K562 (cell line): ENCODE data around the gene RCL1. TPM values are rescaled to one million over a fixed set of nuclear protein-coding genes. Genes with fewer than 3 reads are reported as not detected.
A peak's percentile ranks its signal among the peaks of the same experiment; 100 is the strongest.

ENCODE experiments used
- ATF7 ChIP-seq: fragments of 450-650 bp; IDR thresholded peaks from 2 replicates; pipeline ENCODE4 v1.7.1; 2014; ENCODE audit warnings: mild to moderate bottlenecking, moderate library complexity
- FOXK2 ChIP-seq, 2 experiments: fragments of 450-650 bp; IDR thresholded peaks in 1 of 2; conservative IDR thresholded peaks in 1 of 2; 2 replicates each; pipeline ENCODE4 v1.6.1; 2016; ENCODE audit warnings: low read depth in 2 of 2, mild to moderate bottlenecking in 1 of 2
- FOXM1 ChIP-seq, 2 experiments: fragments of 450-650 bp in 1 of 2; sonication (generic) in 1 of 2; formaldehyde crosslinking in 1 of 2; IDR thresholded peaks; 2 replicates each; pipeline versions ENCODE4 v1.6.1 to v1.9.0; 2017 to 2022; ENCODE audit warnings: low read depth in 2 of 2, mild to moderate bottlenecking in 2 of 2, missing genetic modification reagents in 1 of 2, moderate library complexity in 1 of 2
- GATAD2A ChIP-seq: fragments of 450-650 bp; IDR thresholded peaks from 2 replicates; pipeline ENCODE4 v1.6.1; 2017
- HBP1 ChIP-seq: fragments of 450-650 bp; formaldehyde crosslinking; IDR thresholded peaks from 2 replicates; pipeline ENCODE4 v1.4.0; 2022; ENCODE audit warnings: missing genetic modification characterization
- MYNN ChIP-seq, 2 experiments: sonication (generic); formaldehyde crosslinking in 1 of 2; IDR thresholded peaks; 2 replicates each; pipeline versions ENCODE4 v1.5.0 to v1.6.1; 2016 to 2020; ENCODE audit warnings: antibody characterized with exemption in 1 of 2, missing genetic modification reagents in 1 of 2
- NR3C1 ChIP-seq: sonication (generic); formaldehyde crosslinking; IDR thresholded peaks from 2 replicates; pipeline ENCODE4 v1.8.1; 2022; ENCODE audit warnings: missing genetic modification reagents
- POLR3A ChIP-seq: IDR thresholded peaks from 2 replicates; pipeline ENCODE4 v1.6.1; 2011; ENCODE audit warnings: borderline replicate concordance, mild to moderate bottlenecking, moderate library complexity; ENCODE audit not compliant: insufficient read length, insufficient read depth; ENCODE audit errors: extremely low read depth
- RBM15 ChIP-seq: fragments of 200-400 bp; formaldehyde crosslinking; IDR thresholded peaks from 2 replicates; pipeline ENCODE4 v1.6.1; 2018; ENCODE audit warnings: mild to moderate bottlenecking, low read length, moderate library complexity; ENCODE audit not compliant: insufficient read depth
- TBL1XR1 ChIP-seq, 2 experiments: IDR thresholded peaks; 2 replicates each; pipeline ENCODE4 v1.6.1; 2012; ENCODE audit warnings: improper control_type of control experiment in 2 of 2, low read length in 2 of 2, mild to moderate bottlenecking in 1 of 2
- TCF3 ChIP-seq: sonication (generic); formaldehyde crosslinking; IDR thresholded peaks from 2 replicates; pipeline ENCODE4 v1.4.0; 2020; ENCODE audit warnings: mild to moderate bottlenecking, missing genetic modification reagents
- TEAD4 ChIP-seq, 2 experiments: sonication (generic) in 1 of 2; formaldehyde crosslinking in 1 of 2; IDR thresholded peaks; 2 replicates each; pipeline versions ENCODE4 v1.6.1 to v1.8.0; 2012 to 2022; ENCODE audit warnings: borderline replicate concordance in 1 of 2, inconsistent platforms in 1 of 2, low read length in 1 of 2, mild to moderate bottlenecking in 1 of 2, missing genetic modification reagents in 1 of 2
- ZNF316 ChIP-seq: fragments of 450-650 bp; IDR thresholded peaks from 2 replicates; pipeline ENCODE4 v1.6.1; 2016
- ZNF584 ChIP-seq: fragments of 200-800 bp; sonication (Bioruptor generic); IDR thresholded peaks from 2 replicates; pipeline ENCODE4 v1.6.1; 2016; ENCODE audit warnings: low read depth, mild to moderate bottlenecking, missing genetic modification characterization, missing compliant biosample characterization
- ZNF764 ChIP-seq: fragments of 250-450 bp; sonication (Bioruptor Pico); IDR thresholded peaks from 2 replicates; pipeline ENCODE4 v1.4.0; 2020; ENCODE audit warnings: low read depth, mild to moderate bottlenecking, moderate library complexity
- polyA plus RNA-seq, 8 experiments: library from polyadenylated mRNA; depleted of rRNA in 4 of 8; stranded (reverse) in 5 of 8; unstranded in 3 of 8; fragments of >200 nt; fragmentation: Nextera tagmentation in 2 of 8; fragmentation: Illumina TruSeq in 1 of 8; extraction: Ambion mirVana in 2 of 8; extraction: Trizol in 1 of 8; gene quantifications; 2 replicates each; pipeline versions ENCODE4 v1.2.1 to v1.2.3, GENCODE V29; 2011 to 2014; ENCODE audit warnings: inconsistent platforms in 1 of 8, missing spikeins in 1 of 8
- total RNA-seq, 7 experiments: library from RNA; depleted of rRNA in 6 of 7; stranded (reverse); fragments of >200 nt in 6 of 7; fragmentation: Illumina TruSeq in 2 of 7; extraction: Trizol in 2 of 7; gene quantifications; 2 replicates each; pipeline versions ENCODE4 v1.2.1 to v1.2.3, GENCODE V29; 2011 to 2021; ENCODE audit warnings: low replicate concordance in 1 of 7
- TF ChIP-seq, protein P1 (sequence below), 2 experiments: fragments of 150-350 bp in 1 of 2; IDR thresholded peaks; 2 replicates each; pipeline ENCODE4 v1.6.1; 2012 to 2016; ENCODE audit warnings: low read depth in 2 of 2, low read length in 2 of 2, mild to moderate bottlenecking in 1 of 2, moderate library complexity in 1 of 2
- TF ChIP-seq, protein P2 (sequence below), 2 experiments: fragments of 450-650 bp; IDR thresholded peaks; 2 replicates each; pipeline ENCODE4 v1.6.1; 2018; ENCODE audit warnings: mild to moderate bottlenecking in 2 of 2, low read depth in 1 of 2; ENCODE audit not compliant: partially characterized antibody in 2 of 2

The RCL1 gene
- total and polyA plus RNA-seq, 9 of the 15 experiments (the other 6 are each of a cell fraction or from before 2014, with no cell fraction given), result 24.0 to 67.7 (median 38.6) TPM

DNA sequence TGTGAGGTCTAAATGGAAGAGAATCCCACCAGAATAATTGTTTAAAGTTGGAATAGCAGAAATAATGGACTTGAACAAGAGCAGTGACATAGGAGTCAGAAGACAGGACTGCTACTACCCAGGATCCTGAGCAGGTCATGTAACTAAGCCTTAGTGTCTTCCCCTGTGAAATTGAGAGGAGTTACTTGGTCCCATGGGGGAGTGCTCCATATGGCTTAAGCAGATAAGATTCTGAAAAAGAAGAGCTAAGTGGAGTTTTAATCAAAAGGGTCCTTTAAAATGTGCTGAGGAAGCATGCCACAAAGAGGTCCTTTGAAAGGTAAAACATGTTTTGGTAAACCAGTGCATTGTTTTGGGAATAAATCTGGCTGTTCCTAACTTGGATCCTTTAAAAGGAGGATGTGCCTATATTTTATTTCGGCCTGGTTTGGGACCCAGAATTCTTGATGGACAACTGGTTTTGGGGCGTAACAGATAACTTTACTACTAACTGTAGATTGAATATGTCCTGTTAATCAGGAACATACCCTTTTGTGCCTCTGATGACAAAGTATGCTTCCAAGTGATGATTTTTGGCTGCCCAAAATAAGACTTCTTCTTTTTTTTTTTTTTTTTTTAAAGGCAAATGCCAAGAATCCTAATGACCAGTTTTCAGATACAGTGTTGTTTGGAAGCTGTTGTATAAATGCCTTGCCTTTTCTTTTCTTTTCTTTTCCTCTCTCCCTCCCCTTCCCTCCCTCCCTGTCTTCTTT is 5.7 kb downstream of the RCL1 start (continued):
- peak; percentile 67 to 89; a peak in 2 of 4 replicates for TF ChIP-seq TBL1XR1 (IDR thresholded peaks at IDR 0.05; ENCODE audit: low read length in 2 of 2)
- TF ChIP-seq TCF3 (CRISPR knock-in tag), result peak; percentile 93
- TF ChIP-seq RBM15, result no peak
- no peak for TF ChIP-seq POLR3A
- no peak for TF ChIP-seq ZNF764 (CRISPR knock-in tag)
- TF ChIP-seq MYNN (IDR thresholded peaks at IDR 0.05), result peak; percentile 71
- no peak for TF ChIP-seq MYNN (CRISPR knock-in tag; IDR thresholded peaks at IDR 0.05)
- TF ChIP-seq, protein P1, sequence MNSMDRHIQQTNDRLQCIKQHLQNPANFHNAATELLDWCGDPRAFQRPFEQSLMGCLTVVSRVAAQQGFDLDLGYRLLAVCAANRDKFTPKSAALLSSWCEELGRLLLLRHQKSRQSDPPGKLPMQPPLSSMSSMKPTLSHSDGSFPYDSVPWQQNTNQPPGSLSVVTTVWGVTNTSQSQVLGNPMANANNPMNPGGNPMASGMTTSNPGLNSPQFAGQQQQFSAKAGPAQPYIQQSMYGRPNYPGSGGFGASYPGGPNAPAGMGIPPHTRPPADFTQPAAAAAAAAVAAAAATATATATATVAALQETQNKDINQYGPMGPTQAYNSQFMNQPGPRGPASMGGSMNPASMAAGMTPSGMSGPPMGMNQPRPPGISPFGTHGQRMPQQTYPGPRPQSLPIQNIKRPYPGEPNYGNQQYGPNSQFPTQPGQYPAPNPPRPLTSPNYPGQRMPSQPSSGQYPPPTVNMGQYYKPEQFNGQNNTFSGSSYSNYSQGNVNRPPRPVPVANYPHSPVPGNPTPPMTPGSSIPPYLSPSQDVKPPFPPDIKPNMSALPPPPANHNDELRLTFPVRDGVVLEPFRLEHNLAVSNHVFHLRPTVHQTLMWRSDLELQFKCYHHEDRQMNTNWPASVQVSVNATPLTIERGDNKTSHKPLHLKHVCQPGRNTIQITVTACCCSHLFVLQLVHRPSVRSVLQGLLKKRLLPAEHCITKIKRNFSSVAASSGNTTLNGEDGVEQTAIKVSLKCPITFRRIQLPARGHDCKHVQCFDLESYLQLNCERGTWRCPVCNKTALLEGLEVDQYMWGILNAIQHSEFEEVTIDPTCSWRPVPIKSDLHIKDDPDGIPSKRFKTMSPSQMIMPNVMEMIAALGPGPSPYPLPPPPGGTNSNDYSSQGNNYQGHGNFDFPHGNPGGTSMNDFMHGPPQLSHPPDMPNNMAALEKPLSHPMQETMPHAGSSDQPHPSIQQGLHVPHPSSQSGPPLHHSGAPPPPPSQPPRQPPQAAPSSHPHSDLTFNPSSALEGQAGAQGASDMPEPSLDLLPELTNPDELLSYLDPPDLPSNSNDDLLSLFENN (IDR thresholded peaks at IDR 0.05; ENCODE audit: low read depth in 2 of 2, low read length in 2 of 2), result peak in 1 of 2 experiments; percentile 90; a peak in 2 of 4 replicates
- TF ChIP-seq ZNF584 (CRISPR knock-in tag), result 0 out of 2 replicates have a peak, but pooled peaks have one; percentile 43
- peak; percentile 34 to 78; a peak in 2 of 4 replicates for TF ChIP-seq FOXK2 (conservative IDR thresholded peaks at IDR 0.05 in 1 of 2, IDR thresholded peaks at IDR 0.05 in 1 of 2; ENCODE audit: low read depth in 2 of 2)
- no peak for TF ChIP-seq NR3C1 (CRISPR knock-in tag)
- TF ChIP-seq, protein P2, sequence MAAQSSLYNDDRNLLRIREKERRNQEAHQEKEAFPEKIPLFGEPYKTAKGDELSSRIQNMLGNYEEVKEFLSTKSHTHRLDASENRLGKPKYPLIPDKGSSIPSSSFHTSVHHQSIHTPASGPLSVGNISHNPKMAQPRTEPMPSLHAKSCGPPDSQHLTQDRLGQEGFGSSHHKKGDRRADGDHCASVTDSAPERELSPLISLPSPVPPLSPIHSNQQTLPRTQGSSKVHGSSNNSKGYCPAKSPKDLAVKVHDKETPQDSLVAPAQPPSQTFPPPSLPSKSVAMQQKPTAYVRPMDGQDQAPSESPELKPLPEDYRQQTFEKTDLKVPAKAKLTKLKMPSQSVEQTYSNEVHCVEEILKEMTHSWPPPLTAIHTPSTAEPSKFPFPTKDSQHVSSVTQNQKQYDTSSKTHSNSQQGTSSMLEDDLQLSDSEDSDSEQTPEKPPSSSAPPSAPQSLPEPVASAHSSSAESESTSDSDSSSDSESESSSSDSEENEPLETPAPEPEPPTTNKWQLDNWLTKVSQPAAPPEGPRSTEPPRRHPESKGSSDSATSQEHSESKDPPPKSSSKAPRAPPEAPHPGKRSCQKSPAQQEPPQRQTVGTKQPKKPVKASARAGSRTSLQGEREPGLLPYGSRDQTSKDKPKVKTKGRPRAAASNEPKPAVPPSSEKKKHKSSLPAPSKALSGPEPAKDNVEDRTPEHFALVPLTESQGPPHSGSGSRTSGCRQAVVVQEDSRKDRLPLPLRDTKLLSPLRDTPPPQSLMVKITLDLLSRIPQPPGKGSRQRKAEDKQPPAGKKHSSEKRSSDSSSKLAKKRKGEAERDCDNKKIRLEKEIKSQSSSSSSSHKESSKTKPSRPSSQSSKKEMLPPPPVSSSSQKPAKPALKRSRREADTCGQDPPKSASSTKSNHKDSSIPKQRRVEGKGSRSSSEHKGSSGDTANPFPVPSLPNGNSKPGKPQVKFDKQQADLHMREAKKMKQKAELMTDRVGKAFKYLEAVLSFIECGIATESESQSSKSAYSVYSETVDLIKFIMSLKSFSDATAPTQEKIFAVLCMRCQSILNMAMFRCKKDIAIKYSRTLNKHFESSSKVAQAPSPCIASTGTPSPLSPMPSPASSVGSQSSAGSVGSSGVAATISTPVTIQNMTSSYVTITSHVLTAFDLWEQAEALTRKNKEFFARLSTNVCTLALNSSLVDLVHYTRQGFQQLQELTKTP (IDR thresholded peaks at IDR 0.05; ENCODE audit: low read depth in 1 of 2, partially characterized antibody in 2 of 2), result peak in 1 of 2 experiments; percentile 63
- TF ChIP-seq HBP1, result no peak
- TF ChIP-seq ATF7, result peak; percentile 67
- 0 out of 2 replicates have a peak, but pooled peaks have one; percentile 12 for TF ChIP-seq GATAD2A
- TF ChIP-seq TEAD4 (IDR thresholded peaks at IDR 0.05; ENCODE audit: low read length), result peak; percentile 92
- no peak for TF ChIP-seq TEAD4 (CRISPR knock-in tag; IDR thresholded peaks at IDR 0.05; ENCODE audit: borderline replicate concordance)
- TF ChIP-seq FOXM1 (IDR thresholded peaks at IDR 0.05; ENCODE audit: low read depth), result peak; percentile 62; the same call in 1 of the 2 replicates
- no peak for TF ChIP-seq FOXM1 (CRISPR knock-in tag; IDR thresholded peaks at IDR 0.05; ENCODE audit: low read depth)
- TF ChIP-seq ZNF316, result peak; percentile 98
